ENCODE measurements around the gene MS4A8.
"Not testable (repeated sequence)": the region's sequence is repeated elsewhere in the genome, so short reads cannot be mapped to it uniquely, and the experiment has no call there.

Gene MS4A8

DNA sequence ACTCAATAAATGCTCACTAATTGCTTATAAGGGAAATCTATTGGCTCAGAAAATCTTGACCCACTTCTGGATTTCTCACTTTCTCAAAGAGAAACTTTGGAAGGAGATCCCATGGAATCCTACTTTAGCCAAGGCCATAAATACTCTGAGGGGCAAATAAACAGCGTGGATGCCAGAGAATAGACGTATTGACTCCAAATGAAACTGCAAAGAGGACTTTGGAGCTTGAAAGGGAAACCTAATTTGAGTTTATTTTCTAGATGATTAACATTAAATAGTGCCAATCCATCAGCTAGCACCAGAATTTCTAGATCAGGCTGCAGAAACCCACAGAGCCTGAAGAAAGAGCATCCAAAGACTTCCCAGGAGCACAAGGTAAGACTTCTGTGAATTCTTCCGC, 25.0 kb downstream of the MS4A8 start, which contains the start of gene MS4A18:
TSS of gene MS4A18 (plus strand) at position 301 of the 400 bp plus-strand sequence.
- no peak for DNase-seq (ENCODE audit: low read depth in 3 of 3, low spot score in 1 of 3)

DNA sequence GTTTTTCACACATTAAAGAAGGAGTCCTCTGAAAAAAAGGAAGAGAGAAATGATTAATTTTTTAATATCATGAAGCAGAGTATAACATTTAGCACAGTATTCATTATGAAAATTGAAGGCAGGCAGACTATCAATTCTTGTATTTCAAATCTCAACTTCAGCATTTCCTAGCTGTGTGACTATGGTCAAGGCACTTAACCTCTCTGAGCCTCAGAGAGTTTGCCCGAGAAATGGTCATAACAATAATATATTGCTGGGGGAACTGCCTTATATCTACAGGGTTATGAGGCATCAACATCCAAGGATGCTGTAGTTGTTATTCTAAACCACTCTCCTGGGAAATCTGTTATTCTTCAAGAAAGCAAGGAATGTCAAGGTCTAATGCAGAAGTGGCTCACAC, 26.2 kb downstream of the MS4A8 start:
- DNase-seq (ENCODE audit: low read depth in 3 of 3, low spot score in 1 of 3): no peak

DNA sequence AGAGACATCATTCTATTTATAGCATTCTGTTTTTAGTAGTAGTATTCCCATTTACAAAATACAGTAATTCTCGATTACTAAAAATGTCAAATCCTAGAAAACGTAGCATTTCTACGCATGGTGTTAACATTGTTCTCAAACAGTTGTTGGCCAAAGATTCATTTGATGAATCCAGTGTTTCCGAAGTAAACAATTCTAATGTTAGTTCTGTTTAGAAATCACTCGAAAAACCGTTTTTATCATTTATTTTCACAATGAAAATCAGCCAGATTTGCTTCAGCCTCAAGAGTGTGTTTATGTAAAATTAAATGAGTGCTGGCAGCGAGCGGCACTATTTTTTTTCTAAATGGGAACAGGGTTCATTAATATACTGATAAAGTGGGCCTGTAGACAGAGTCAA, 32.2 kb downstream of the MS4A8 start:
- no peak for DNase-seq (ENCODE audit: low read depth in 3 of 3, low spot score in 1 of 3)

DNA sequence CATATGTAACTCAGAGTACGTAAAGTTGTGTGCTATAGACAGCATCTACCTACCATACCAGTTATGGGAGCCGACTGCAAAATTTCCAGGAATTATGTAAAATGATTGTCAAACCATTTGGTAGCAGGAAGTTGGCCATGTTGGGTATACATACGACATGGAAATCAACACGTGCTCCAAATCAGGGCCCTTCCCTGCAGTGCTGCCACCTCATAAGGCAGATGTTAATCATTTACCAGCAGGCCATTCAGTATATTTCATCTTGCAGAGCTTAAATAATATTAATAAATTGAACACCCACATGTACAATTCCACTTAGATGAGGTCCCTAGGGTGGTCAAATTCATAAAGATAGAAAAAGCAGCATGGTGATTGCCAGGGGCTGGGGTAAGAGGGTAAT, 34.9 kb downstream of the MS4A8 start:
- no peak for DNase-seq (ENCODE audit: low read depth in 3 of 3, low spot score in 1 of 3)

DNA sequence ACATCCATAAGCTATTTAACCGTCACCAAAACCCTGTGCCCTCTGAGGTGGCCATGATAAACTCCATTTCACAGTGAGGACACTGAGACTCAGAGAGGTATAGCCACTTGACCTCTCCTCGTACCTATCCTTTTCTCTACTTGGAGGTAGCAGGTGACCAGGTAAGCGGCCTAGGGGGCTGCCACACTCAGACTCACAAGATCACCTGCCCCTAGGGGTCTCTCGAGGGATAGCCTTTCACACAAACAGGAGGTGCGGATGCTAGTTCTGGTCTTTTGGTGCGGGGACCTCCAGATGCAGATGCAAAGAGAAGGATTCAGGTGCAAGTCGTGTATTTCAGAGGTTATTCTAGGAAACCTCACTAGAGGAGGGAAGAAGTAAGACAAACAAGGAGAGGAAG, 39.7 kb downstream of the MS4A8 start:
- no peak for DNase-seq (ENCODE audit: low read depth in 3 of 3, low spot score in 1 of 3)

DNA sequence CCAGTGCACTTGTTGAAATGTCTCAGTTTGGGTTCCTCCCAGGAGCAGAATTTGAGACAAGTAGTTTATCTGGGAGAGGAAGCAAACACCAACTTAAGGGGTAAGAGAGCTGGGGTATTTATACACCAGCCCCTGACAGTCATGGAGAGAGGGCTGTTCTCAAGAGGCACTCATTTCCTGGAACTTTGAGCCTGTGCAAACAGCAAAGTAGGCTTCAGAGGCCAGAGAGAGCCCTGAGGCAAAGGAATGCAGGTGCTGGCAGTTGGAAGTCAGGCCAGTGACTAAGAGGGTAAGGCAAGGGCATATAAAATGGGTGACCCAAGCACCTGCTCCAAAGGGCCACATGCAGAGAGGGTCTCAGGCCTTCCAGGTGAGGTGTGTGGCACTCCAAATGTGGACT, 41.2 kb downstream of the MS4A8 start:
- DNase-seq (ENCODE audit: low read depth in 3 of 3, low spot score in 1 of 3): no peak

DNA sequence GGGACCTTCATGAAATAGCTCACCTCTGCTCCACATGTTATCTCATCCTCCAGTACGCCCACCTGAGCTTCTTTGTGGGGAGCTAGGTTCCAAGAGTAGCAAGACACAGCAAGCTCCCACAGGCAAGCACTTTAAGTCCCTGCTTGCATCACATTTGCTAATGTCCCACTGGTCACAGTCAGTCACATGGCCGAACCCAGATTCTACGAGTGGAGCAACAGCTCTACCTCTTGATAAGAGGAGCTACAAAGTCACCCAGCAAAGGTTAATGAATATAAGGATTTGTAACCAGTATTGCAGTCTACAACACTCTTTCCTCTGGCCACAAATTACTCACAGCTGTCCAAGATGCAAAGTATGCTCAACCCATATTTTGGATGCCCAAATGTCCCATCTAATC, 42.0 kb downstream of the MS4A8 start:
- DNase-seq (ENCODE audit: low read depth in 3 of 3, low spot score in 1 of 3): no peak

DNA sequence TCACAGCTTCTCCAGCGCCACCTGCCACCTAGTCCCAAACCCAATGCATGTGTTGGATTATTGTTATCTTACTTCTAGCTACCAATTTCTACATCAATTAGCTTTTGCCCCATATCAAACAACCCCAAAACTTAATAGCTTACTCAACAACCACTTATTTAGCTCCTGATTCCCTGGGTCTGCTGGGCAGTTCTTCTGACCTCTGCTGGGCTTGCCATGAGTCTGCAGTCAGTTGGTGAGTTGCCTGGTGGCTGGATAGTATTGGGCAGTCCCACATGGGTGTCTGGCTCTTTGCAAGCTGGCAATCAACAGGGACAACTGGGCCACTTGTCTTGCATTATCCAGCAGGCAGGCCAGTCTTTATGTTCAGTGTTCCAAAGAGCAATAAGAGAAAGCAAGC, 43.6 kb downstream of the MS4A8 start:
- DNase-seq (ENCODE audit: low read depth in 3 of 3, low spot score in 1 of 3): no peak

DNA sequence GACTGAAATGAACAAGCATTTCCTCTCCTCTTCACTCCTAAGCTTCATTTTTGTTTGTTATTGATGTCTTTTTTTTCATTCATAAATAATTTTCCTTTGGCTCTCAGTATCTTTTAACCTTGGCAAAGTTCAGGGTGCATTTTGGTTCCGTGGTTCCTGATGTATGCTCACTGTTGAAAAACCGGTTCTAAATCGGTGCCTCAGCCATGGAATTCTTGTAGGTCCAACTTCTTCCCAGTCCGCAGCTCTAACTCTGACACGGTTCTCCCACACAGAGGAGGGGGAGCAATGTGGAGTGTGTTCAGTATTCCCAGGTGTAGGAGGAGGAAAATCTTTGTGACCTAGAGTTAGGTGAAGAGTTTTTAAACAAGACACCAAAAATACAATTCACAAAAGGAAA, 44.7 kb downstream of the MS4A8 start:
- DNase-seq (ENCODE audit: low read depth in 3 of 3, low spot score in 1 of 3): no peak

DNA sequence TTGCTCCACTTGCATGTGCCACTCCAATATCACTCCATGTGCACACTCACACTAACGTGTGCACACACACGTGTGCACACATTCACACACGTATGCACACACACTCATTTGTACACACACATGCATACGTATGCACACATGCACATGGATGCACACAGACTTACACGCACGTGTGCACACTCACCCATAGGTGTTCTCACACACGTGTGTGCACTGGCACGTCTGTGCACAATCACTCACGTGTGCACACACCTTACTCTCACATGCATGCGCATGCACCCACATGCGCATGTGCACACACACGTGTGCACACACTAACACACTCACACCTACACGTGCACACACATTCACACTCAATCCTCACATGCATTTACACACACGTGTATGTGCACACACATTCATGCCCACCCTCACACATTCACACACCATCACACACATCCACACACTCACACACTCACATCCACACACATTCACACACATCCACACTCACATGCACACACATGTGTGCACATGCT, 48.0 kb downstream of the MS4A8 start:
- DNase-seq (ENCODE audit: low read depth in 3 of 3, low spot score in 1 of 3): no peak

DNA sequence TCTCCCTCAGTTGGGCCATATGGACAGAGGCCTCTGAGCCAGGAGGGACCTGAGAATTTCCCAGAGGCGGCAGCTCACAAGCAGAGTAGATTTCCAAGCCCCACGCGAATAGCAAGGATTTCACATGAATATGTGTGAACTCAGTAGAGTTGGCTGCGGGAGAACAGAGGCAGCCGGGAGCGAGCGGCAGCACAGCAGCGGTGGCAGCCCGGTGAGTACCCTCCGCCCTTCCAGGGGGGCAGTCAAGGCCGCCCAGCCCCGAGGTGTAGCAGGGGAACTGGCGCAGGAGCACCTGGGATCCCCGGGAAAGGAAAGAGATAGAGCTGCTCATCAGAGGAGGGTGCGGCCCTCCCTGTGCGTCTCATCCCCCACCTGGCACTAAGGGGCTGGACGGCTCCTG, 48.8 kb downstream of the MS4A8 start:
- no peak for DNase-seq (ENCODE audit: low read depth in 3 of 3, low spot score in 1 of 3)

DNA sequence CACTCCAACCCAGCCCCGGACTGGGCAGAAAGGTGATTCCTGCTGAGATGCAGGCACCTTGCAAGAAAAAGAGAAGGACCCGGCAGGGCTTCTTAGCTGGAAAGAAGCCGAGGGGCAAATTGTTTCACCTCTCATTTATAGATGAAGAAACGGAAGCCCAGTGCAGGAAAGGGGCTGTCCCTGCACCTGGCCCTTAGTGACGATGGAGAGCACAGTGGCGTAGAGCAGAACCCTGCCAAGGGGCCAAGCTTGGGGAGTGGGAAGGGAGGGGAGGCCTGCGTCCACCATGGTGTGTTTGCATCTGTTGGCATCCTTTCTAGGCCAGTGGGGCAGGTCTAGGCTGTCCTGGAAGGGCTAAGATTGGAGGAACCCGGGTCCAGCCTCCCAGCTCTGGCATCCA, 49.4 kb downstream of the MS4A8 start:
- no peak for DNase-seq (ENCODE audit: low read depth in 3 of 3, low spot score in 1 of 3)

DNA sequence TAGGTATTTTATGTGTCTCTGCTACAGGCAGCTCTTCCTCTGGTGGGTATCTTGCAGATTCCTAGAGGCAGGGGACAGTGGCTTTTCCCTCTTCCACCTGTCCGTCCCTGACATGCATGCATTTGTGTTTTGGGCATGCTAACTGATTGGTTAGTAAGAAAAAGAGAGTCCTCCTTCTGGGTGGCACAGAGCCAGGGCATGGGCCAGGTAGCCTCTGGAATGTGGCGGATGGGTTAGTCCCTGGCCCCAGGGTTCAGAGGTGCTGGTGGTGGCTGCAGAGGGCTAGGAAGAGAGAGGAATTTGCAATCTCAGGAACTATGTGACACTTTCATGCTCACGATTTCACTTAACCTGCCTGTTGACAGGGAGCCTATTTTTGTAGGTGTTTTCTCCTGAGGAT, 51.5 kb downstream of the MS4A8 start:
- DNase-seq (ENCODE audit: low read depth in 3 of 3, low spot score in 1 of 3): no peak

DNA sequence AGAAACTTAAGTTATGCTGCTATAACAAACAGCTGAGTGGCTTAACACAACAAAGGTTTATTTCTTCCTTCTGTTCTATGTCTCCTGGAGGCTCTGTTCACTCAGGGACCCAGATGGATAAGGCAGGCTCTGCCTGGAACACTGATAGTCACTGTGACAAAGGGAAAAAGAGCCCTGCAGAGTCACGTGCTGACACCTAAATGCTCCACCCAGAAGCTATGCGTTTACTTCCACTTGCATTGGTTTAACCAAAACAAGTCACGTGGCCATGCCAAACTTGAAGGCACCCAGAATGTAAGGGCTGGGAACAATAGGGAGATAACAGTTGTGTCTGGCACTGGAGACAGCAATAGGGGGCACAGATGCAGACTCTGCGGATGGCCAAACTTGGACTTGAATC, 53.9 kb downstream of the MS4A8 start:
- no peak for DNase-seq (ENCODE audit: low read depth in 3 of 3, low spot score in 1 of 3)

DNA sequence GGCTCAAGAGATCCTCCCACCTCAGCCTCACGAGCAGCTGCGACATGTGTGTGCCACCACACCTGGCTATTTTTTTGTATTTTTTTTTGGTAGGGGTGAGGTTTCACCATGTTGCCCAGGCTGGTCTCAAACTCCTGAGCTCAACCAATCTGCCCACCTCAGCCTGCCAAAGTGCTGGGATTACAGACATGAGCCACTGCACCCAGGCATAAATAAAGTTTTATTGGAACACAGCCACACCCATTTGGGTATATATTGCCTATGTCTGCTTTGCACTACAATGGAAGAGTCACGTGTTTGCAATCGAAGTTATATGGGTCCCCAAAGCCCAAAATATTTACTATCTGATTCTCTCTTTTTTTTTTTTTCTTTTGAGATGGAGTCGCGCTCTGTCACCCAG, 55.5 kb downstream of the MS4A8 start:
- no peak for DNase-seq (ENCODE audit: low read depth in 3 of 3, low spot score in 1 of 3)

DNA sequence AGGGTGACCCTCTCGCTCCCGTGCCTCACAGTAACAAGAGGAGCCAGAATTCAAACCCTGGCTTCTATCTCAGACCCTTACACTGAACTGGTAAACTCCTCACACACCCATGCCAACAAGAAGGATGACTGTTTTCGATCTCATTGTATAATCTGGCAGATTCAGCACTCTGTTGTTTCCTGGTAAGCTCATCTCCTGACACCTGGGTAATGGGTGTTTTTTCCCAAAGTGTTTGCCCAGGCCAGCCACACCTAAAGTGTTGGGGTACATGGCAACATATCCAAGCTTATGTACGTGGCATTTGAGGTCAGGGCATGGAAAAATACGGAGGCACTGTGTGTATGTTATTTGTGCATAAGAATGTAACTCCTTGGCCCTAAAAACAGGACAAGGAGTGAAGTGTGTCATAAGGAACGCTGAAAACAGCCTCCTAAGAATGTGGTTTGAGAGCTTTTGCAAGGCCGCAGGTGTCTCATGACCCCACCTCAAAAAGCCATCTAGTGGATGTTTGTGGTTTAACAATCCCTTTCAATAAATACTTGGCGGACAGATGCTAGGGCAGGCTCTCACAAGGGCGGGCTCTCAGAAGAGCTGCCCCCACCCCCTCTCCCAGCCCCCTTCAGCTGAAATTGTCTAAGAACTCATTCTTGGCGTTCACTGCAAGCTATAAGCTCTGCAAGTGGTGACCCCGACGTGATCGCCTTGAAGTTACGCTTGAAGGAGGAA, 57.1 kb downstream of the MS4A8 start, which contains the start of gene MS4A15:
TSS of gene MS4A15 (plus strand) at position 561 of the 726 bp plus-strand sequence. CDS start 6,867 bp downstream, outside the sequence.
- DNase-seq (ENCODE audit: low read depth in 3 of 3, low spot score in 1 of 3): no peak

DNA sequence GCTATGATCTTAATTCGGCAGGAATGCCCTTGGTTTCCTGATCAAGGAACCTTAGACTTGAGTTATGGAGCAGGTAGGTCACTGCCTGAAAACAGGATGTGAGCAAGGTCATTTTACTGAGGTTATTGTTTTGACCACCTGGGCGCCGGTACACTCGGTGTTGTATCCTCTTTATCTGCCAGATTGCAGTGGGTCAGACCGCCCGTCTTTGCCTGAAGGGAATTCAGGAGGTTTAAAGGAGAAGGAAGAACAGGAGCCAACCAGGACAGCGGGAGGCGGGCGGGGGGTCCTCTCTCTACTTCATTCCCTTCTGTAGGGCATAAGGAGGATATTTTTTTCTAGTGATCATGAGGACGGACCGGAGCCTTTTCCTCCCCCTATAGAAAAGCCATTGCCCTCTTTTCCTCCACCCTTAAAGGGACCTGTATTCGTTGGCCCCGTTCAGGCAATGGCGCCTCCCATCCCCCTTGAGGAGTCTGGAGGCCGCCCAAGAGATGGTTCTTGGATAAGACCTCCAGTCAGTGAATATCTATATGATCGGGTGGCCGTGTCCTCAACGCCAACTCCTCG, 57.9 kb downstream of the MS4A8 start:
- DNase-seq (ENCODE audit: low read depth in 3 of 3, low spot score in 1 of 3): no peak

DNA sequence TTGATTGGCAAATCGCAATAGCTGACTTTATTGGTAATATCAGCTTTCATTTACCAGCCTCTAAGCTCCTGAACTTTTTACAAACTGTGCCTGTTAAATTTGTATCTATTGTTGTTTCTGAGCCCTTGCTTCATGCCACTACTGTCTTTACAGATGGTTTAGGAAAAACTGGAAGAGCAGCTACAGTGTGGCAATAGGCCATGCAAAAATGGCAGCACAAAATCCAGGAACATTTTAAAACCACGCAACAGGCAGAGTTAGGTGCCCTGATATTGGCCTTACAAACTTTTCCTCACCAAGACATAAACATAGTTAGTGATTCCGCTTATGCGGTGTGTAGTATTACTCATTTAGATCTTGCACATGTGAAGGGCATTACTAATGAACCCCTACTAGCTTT, 59.3 kb downstream of the MS4A8 start:
- DNase-seq (ENCODE audit: low read depth in 3 of 3, low spot score in 1 of 3): not testable (repeated sequence)

DNA sequence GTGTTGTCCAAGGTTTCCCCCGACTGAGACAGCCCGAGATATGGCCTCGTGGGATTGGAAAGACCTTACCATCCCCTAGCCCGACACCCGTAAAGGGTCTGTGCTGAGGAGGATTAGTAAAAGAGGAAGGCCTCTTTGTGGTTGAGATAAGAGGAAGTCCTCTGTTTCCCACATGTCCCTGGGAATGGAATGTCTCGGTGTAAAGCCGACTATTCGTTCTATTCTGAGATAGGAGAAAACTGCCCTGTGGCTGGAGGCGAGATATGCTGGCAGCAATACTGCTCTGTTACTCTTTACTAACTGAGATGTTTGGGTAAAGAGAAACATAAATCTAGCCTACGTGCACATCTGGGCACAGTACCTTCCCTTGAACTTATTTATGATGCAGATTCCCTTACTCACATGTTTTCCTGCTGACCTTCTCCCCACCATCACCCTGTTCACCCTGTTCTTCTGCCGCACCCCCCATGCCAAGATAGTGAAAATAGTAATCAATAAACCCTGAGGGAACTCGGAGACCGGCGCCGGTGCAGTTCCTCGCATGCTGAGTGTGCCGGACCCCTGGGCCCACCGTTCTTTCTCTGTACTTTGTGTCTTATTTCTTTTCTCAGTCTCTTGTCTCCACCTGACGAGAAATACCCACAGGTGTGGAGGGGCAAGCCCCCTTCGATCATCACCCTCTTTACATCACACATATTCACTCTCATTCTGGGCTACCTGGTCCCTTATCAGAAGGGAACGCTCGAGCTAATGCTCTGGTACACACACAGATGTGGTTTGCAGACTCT, 60.2 kb downstream of the MS4A8 start:
- not testable (repeated sequence) for DNase-seq (ENCODE audit: low read depth in 3 of 3, low spot score in 1 of 3)

DNA sequence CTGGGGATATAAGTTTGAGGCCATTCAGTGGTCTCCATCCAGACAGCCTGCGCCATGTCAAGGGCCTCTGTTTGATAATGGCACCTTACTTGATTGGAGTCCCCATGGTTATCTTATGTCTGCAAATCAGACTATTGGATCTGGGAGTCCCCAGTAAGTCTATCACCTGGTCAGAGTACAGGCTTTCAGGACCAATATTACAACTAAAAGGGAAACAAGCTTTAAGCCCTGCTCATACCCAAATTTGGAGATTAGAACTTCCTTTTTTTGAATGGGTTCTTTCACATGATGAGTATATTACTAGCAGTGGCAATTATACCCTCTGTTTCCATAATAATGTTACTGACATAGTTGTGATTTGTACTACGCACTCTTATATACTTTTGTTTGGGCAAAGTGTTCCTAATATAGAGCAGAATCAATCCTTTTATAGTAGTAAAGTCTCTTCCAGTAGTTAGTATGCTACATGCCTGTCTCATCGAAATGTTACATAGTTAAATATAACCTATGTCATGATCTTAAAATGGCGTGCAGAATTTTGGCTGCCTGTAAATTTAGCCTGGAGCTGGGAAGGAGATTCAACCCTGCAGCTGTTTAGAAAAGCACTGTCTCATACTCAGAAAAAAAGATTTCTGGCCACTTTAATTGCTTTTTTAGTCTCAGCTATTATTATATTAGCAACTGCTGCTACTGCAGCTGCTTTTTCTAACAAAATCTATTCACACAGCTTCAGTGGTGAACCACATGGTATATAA, 62.2 kb downstream of the MS4A8 start:
- DNase-seq (ENCODE audit: low read depth in 3 of 3, low spot score in 1 of 3): no peak

Measured in stimulated activated CD4-positive, alpha-beta T cell treated with anti-CD3 and anti-CD28 coated beads, TNF-alpha, amount 100 ng/mL, for 1 hour (primary cell).